Osteocyte (in vitro differentiated cells): ENCODE results near the gene RFX3. TPM values are rescaled to one million over a fixed set of nuclear protein-coding genes. Genes with fewer than 3 reads are reported as not detected.

Source experiments
- DNase-seq: peaks from one replicate; pipeline ENCODE4 v3.0.0; 2021; ENCODE audit warnings: mixed read lengths; ENCODE audit not compliant: unreplicated experiment; ENCODE audit errors: extremely low spot score
- H3K27ac Mint-ChIP-seq: one replicate; pipeline ENCODE4 v1.8.0; 2021; ENCODE audit warnings: mild to moderate bottlenecking, mixed read lengths; ENCODE audit not compliant: unreplicated experiment
- H3K27me3 Mint-ChIP-seq: one replicate; pipeline ENCODE4 v1.8.0; 2021; ENCODE audit warnings: mixed read lengths; ENCODE audit not compliant: unreplicated experiment
- H3K36me3 Mint-ChIP-seq: one replicate; pipeline ENCODE4 v1.8.0; 2021; ENCODE audit warnings: mixed read lengths; ENCODE audit not compliant: unreplicated experiment
- H3K4me1 Mint-ChIP-seq: one replicate; pipeline ENCODE4 v1.8.0; 2021; ENCODE audit warnings: mixed read lengths; ENCODE audit not compliant: unreplicated experiment
- H3K4me3 Mint-ChIP-seq: one replicate; pipeline ENCODE4 v1.8.0; 2021; ENCODE audit warnings: mild to moderate bottlenecking, moderate library complexity, mixed read lengths; ENCODE audit not compliant: unreplicated experiment
- H3K9me3 Mint-ChIP-seq: one replicate; pipeline ENCODE4 v1.8.0; 2021; ENCODE audit warnings: mixed read lengths; ENCODE audit not compliant: unreplicated experiment
- CTCF ChIP-seq: fragments of 200-600 bp; sonication (generic); IDR thresholded peaks from 2 replicates; pipeline ENCODE4 v1.5.0; 2021; ENCODE audit warnings: antibody characterized with exemption, mild to moderate bottlenecking, moderate library complexity
- total RNA-seq: library from RNA; stranded (reverse); gene quantifications from 2 replicates; pipeline ENCODE4 v1.2.1, GENCODE V29; 2021

The RFX3 gene
- total RNA-seq, 1 donor from 2014 or later = 10.0 TPM

- Mint-ChIP-seq H3K36me3 (no peaks in the 10 kb centered on the region), H3K27ac (no peak overlapping the region), H3K9me3 (no peaks in the 10 kb centered on the region), H3K4me1 (no peaks in the 10 kb centered on the region), H3K27me3 (no peaks in the 10 kb centered on the region), H3K4me3 (no peak overlapping the region)
- no peak for DNase-seq
- no peak for TF ChIP-seq CTCF
Observed at GRCh38 chr9:3367185-3367584, 158.6 kb downstream of the RFX3 start.

- Mint-ChIP-seq H3K9me3 (no peaks in the 10 kb centered on the region), H3K27me3 (no peaks in the 10 kb centered on the region), H3K4me3 (no peak overlapping the region), H3K4me1 (no peaks in the 10 kb centered on the region), H3K27ac (no peak overlapping the region), H3K36me3 (no peaks in the 10 kb centered on the region)
- no peak for DNase-seq
- TF ChIP-seq CTCF = no peak
Observed at GRCh38 chr9:3361689-3362392, 164.0 kb downstream of the RFX3 start.

- Mint-ChIP-seq H3K9me3 (no peaks in the 10 kb centered on the region), H3K36me3 (no peaks in the 10 kb centered on the region), H3K4me1 (no peaks in the 10 kb centered on the region), H3K27ac (no peak overlapping the region), H3K4me3 (no peak overlapping the region), H3K27me3 (no peaks in the 10 kb centered on the region)
- TF ChIP-seq CTCF = no peak
- no peak for DNase-seq
Observed at GRCh38 chr9:3361116-3361515, 164.7 kb downstream of the RFX3 start.

GRCh38 chr9:3360245-3360644, 165.6 kb downstream of the RFX3 start:
- H3K9me3 Mint-ChIP-seq = no peaks in the 10 kb centered on the region
- H3K4me3 Mint-ChIP-seq = no peak overlapping the region
- H3K27ac Mint-ChIP-seq = no peak overlapping the region
- DNase-seq = no peak
- H3K4me1 Mint-ChIP-seq = no peaks in the 10 kb centered on the region
- H3K36me3 Mint-ChIP-seq = no peaks in the 10 kb centered on the region
- no peak for TF ChIP-seq CTCF
- no peaks in the 10 kb centered on the region for H3K27me3 Mint-ChIP-seq

- Mint-ChIP-seq H3K36me3 (no peaks in the 10 kb centered on the region), H3K27me3 (no peaks in the 10 kb centered on the region), H3K9me3 (no peaks in the 10 kb centered on the region), H3K27ac (no peak overlapping the region), H3K4me1 (no peaks in the 10 kb centered on the region), H3K4me3 (no peak overlapping the region)
- no peak for DNase-seq
- no peak for TF ChIP-seq CTCF
Observed at GRCh38 chr9:3359778-3360177, 166.0 kb downstream of the RFX3 start.
